Fibroblast of lung (primary cell): Measurements from ENCODE around the gene CPTP.

Experiments used
- EZH2 ChIP-seq: IDR thresholded peaks from 2 replicates; pipeline ENCODE4 v1.5.1; 2012; ENCODE audit warnings: low read length, control low read depth, mild to moderate bottlenecking; ENCODE audit errors: missing control alignments
- TF ChIP-seq, protein P1 (sequence below), 2 donors: IDR thresholded peaks in 1 of 2; conservative IDR thresholded peaks in 1 of 2; 1 replicate in 1 of 2; 2 replicates in 1 of 2; pipeline ENCODE4 v1.5.1; 2011 to 2012; ENCODE audit warnings: low read length in 2 of 2, control low read depth in 1 of 2, inconsistent platforms in 1 of 2, low read depth in 1 of 2, mild to moderate bottlenecking in 1 of 2

DNA sequence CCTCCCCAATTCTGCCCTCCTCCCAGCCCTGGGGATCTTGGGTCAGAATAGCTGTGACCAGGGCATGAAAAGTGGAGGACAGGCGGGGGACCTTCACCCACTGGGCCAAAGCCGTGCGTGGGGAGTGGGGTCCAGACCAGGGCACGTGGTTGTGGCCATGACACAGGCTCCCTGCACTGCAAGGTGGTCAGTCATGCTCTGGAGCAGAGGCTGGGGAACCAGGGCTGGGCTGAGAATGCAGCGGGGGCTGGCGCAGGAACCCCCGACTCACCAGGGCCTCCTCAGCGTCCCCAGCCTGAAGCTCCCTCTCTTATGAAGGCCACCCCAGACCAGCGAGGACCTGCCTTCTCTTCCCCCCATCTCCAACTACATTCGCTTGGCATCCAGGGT lies 21.9 kb downstream of the CPTP start:
- TF ChIP-seq, protein P1, sequence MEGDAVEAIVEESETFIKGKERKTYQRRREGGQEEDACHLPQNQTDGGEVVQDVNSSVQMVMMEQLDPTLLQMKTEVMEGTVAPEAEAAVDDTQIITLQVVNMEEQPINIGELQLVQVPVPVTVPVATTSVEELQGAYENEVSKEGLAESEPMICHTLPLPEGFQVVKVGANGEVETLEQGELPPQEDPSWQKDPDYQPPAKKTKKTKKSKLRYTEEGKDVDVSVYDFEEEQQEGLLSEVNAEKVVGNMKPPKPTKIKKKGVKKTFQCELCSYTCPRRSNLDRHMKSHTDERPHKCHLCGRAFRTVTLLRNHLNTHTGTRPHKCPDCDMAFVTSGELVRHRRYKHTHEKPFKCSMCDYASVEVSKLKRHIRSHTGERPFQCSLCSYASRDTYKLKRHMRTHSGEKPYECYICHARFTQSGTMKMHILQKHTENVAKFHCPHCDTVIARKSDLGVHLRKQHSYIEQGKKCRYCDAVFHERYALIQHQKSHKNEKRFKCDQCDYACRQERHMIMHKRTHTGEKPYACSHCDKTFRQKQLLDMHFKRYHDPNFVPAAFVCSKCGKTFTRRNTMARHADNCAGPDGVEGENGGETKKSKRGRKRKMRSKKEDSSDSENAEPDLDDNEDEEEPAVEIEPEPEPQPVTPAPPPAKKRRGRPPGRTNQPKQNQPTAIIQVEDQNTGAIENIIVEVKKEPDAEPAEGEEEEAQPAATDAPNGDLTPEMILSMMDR (conservative IDR thresholded peaks at IDR 0.05 in 1 of 2, IDR thresholded peaks at IDR 0.05 in 1 of 2; ENCODE audit: low read depth in 1 of 2, low read length in 2 of 2), result no peak
- TF ChIP-seq EZH2, result no peak
